GM10847 (cell line): ENCODE data around the gene CNN2.

Experiments used
- POLR2A ChIP-seq: IDR thresholded peaks from 2 replicates; pipeline ENCODE4 v1.6.1; 2011; ENCODE audit not compliant: insufficient read length; ENCODE audit errors: extremely low read depth

CNN2 gene

DNA sequence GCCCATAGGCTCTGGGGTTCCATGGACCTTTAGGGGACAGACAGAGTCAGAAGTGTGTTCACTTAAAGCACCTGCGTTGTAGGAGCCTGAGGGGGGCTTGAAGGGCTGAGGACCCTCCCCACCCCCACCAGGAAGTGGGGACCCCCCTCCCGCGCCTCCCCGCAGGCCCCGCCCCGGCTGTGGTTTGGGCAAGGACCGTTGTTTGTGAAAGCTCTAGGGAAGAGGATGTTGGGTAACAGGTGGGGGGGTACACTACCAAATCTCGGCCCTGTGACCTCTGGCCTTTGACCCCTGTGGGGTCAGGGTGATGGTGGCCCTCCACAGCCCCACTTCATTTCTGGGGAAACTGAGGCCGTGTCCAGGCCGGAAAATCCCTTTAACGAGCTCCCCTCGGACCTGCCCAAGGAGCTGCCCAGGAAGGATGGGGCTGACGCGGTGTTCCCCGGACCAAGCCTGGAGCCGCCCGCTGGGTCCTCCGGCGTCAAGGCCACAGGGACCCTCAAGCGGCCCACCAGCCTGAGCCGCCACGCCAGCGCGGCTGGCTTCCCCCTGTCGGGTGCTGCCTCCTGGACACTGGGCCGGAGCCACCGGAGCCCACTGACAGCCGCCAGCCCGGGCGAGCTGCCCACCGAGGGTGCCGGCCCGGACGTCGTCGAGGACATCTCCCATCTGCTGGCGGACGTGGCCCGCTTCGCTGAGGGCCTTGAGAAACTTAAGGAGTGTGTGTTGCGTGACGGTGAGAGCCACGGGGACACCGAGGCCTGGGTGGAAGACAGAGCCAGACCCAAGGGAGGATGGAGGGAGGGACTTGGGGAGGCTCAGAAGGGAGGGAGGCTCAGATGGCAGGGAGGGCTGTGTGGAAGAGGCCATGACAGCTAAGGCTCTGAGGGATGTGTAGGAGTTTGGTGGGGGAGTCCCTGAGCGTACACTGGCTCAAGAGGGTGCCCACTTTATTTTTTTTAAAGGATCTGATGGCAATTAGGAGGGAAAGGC lies 41.9 kb downstream of the CNN2 start:
- TF ChIP-seq POLR2A = no peak

GRCh38 chr19:1069009-1069779 lies 42.8 kb downstream of the CNN2 start:
- no peak for TF ChIP-seq POLR2A

DNA sequence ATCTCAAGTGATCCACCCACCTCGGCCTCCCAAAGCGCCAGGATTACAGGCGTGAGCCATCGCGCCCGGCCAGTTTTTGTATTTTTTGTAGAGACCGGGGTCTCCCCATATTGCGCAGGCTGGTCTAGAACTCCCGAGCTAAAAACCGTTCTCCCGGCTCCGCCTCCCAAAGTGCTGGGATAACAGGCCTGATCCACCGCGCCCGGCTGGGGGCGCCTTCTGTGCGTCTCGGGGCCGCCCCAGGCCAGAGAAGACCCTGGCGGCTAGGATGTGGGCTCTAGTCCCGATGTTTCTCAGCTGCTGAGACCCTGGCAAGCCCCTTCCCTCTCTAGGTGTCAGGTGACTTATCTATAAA lies 44.1 kb downstream of the CNN2 start:
- no peak for TF ChIP-seq POLR2A

DNA sequence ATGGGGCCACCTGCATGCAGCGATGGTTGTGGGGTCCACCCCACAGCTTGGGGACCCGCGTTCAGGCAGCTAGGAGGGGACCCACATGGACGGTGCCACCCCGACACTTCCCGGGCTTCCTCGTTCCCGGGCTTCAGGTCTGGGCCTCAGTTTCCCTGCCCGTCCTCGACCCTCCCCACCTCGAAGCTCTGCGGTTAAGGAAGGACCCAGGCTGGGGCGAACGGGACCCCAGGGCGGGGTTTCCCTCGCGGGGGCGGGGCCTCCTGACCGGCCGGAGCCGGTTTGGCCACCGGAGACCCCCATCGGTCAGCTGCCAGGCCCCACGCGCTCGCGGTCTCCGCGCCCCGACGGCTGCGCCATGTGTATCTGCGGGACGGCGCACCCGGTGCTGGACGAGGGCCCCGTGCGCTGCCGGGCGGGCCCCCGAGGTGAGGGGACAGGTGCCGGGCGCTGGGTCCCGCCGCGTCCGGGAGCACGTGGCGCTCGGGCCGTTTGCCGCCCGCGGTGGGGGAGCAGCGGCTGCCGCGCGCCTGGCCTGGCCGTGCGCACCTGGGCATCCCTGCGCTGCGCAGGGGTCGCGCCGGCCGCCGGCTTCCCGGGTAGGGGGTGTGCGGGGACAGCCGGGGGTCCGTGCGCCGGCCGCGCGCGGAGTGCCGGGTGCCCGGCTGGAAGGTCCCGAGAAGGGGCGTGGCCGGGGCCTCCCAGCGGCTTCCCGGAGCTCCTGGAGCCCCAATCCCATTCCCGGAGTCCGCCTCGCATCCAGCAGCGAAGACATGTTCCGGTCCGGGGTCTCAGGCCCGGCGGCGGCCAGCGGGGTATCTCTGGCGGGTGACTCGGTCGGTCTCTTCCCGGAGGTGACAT lies 44.8 kb downstream of the CNN2 start:
- no peak for TF ChIP-seq POLR2A

DNA sequence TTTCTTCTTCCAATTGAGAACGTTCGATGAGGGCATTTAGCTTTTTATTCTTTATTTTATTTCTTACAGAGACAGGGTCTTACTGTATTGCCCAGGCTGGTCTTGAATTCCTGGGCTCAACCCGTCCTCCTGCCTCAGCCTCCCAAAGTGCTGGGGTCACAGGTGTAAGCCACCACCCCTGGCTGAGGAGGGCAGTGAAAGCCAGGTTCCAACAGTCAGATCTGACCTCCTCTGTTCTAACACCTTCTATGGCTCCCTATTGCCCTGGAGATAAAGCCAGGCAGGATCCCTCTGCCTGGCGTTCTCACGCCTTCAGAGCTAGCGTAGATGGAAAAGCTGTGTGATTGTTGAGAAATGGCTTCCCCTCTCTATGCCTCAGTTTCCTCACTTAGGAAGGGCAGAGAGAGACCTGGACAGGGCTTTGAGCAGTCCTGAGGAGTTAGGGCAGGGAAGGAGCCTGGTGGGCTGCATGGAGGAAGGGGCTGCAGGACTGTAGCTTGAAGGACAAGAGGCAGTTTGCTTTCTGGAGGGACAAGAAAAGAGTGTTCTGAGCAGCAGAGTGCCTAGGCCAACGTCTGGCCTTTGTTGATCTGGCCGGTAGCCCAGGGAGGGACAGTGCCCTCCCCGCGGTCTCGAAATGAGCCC lies 46.1 kb downstream of the CNN2 start:
- TF ChIP-seq POLR2A = no peak

- no peak for TF ChIP-seq POLR2A
These were observed 46.9 kb downstream of the CNN2 start for GRCh38 chr19:1073063-1073955.

DNA sequence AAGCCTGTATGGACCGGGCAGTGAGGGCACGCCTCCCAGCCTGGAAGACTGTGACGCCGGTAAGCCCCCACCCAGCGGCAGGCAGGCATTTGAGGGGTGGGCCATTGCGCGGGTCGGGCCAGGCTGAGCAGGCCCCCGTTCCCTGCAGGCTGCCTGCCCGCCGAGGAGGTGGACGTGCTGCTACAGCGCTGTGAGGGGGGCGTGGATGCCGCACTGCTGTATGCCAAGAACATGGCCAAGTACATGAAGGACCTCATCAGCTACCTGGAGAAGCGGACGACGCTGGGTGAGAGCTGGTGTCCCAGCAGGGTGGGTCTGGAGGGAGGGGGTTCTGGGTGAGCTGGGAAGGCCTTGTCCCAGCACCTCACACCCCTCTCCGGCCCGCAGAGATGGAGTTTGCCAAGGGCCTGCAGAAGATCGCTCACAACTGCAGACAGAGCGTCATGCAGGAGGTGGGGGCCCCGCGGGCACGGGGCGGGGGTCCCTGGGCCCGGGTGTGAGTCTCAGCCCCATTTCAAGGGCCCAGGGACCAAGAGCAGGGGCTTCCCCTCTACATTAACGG lies 47.6 kb downstream of the CNN2 start:
- TF ChIP-seq POLR2A = no peak

DNA sequence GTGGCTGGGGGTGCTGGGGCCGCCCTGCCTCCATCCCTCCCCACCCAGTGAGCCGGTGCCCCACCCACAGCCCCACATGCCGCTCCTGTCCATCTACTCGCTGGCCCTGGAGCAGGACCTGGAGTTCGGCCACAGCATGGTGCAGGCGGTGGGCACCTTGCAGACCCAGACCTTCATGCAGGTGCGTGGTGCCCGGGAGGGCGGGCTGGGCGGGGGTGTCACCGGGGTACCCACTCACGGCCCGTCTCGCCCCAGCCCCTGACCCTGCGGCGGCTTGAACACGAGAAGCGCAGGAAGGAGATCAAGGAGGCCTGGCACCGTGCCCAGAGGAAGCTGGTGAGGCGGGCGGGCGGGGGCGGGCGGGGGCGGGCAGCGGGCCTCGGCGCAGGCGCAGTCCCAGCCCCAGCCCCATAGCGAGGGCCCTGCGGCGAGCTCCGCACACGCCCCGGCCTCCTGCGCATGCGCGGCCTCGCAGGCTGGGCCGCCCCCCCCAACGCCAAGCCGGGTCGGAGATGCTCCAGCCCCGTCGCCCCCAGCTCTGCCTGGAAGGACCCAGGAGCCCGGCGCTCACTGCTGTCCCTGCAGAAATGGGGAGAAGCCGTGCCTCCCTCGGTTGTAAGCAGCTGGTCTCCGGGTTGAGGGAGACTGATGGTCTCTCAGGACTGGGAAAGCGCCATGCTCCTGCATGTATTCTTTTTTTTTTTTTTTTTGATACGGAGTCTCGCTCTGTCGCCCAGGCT lies 48.3 kb downstream of the CNN2 start:
- TF ChIP-seq POLR2A = no peak

DNA sequence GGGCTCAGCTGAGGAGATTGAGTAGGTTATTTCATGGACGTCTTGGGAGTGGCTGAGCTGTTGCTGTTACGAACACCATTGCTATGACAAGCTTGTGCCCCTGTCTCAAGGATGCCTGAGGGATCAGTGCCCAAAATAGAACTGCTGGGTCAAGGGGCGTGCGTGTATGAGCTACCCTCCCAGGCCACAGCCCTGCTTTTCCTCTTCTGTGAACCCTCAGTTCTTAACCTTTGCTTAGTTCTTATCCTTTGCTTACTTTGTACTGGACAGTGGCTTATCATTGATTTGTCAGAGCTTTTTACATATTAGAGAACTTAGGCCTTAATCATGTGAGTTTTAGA lies 49.6 kb downstream of the CNN2 start:
- no peak for TF ChIP-seq POLR2A

- TF ChIP-seq POLR2A = no peak
These were observed 50.5 kb downstream of the CNN2 start for GRCh38 chr19:1076951-1077350.

DNA sequence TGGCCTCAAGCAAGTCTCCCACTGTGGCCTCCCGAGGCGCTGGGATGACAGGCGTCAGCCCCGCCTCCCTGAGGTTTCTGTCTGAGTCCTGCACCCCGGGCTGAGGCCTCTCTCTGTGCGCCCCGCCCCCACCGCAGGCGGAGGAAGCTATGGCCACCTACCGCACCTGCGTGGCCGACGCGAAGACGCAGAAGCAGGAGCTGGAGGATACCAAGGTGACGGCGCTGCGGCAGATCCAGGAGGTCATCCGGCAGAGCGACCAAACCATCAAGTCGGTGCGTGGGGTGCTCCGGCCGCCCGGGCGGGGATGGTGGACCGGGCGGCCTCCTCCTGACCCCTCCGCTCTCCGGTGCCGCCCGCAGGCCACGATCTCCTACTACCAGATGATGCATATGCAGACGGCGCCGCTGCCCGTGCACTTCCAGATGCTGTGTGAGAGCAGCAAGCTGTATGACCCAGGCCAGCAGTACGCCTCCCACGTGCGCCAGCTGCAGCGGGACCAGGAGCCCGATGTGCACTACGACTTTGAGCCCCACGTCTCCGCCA lies 53.2 kb downstream of the CNN2 start:
- TF ChIP-seq POLR2A = no peak

GRCh38 chr19:1080360-1081161 lies 54.2 kb downstream of the CNN2 start:
- no peak for TF ChIP-seq POLR2A
